WTC11 (cell line): ENCODE measurements around the gene DNPH1.

Experiments
- AFF4 ChIP-seq: sonication (generic); formaldehyde crosslinking; IDR thresholded peaks from 2 replicates; pipeline ENCODE4 v1.8.1; 2023; ENCODE audit warnings: mild to moderate bottlenecking, missing genetic modification reagents, borderline replicate concordance
- CBFB ChIP-seq: sonication (generic); formaldehyde crosslinking; IDR thresholded peaks from 2 replicates; pipeline ENCODE4 v1.8.1; 2022; ENCODE audit warnings: mild to moderate bottlenecking, low read depth, missing genetic modification reagents
- CREB1 ChIP-seq: sonication (generic); formaldehyde crosslinking; IDR thresholded peaks from 2 replicates; pipeline ENCODE4 v1.8.0; 2023; ENCODE audit warnings: mild to moderate bottlenecking, missing genetic modification reagents
- CTCF ChIP-seq: fragments of 200-600 bp; IDR thresholded peaks from 2 replicates; pipeline ENCODE4 v1.8.0; 2022; ENCODE audit warnings: antibody characterized with exemption
- IRF2 ChIP-seq: sonication (generic); formaldehyde crosslinking; IDR thresholded peaks from 2 replicates; pipeline ENCODE4 v1.8.0; 2022; ENCODE audit warnings: low read depth, missing genetic modification reagents, borderline replicate concordance
- SMAD3 ChIP-seq: sonication (generic); formaldehyde crosslinking; IDR thresholded peaks from 2 replicates; pipeline ENCODE4 v1.8.0; 2022; ENCODE audit warnings: missing genetic modification reagents, mild to moderate bottlenecking, borderline replicate concordance
- TEAD1 ChIP-seq: sonication (generic); formaldehyde crosslinking; IDR thresholded peaks from 2 replicates; pipeline ENCODE4 v1.8.0; 2022; ENCODE audit warnings: mild to moderate bottlenecking, missing genetic modification reagents
- USF1 ChIP-seq: sonication (generic); formaldehyde crosslinking; IDR thresholded peaks from 2 replicates; pipeline ENCODE4 v1.8.0; 2022; ENCODE audit warnings: mild to moderate bottlenecking, missing genetic modification reagents
- ZNF263 ChIP-seq: sonication (generic); formaldehyde crosslinking; IDR thresholded peaks from 2 replicates; pipeline ENCODE4 v1.8.1; 2022; ENCODE audit warnings: low read depth, mild to moderate bottlenecking, moderate library complexity, missing genetic modification reagents
- TF ChIP-seq, protein P1 (sequence below): fragments of 250-450 bp; sonication (Bioruptor Pico); IDR thresholded peaks from 2 replicates; pipeline ENCODE4 v1.9.0; 2021; ENCODE audit warnings: mild to moderate bottlenecking
- TF ChIP-seq, protein P2 (sequence below): sonication (generic); formaldehyde crosslinking; IDR thresholded peaks from 2 replicates; pipeline ENCODE4 v1.8.1; 2022; ENCODE audit warnings: mild to moderate bottlenecking, moderate library complexity, missing genetic modification reagents

DNA sequence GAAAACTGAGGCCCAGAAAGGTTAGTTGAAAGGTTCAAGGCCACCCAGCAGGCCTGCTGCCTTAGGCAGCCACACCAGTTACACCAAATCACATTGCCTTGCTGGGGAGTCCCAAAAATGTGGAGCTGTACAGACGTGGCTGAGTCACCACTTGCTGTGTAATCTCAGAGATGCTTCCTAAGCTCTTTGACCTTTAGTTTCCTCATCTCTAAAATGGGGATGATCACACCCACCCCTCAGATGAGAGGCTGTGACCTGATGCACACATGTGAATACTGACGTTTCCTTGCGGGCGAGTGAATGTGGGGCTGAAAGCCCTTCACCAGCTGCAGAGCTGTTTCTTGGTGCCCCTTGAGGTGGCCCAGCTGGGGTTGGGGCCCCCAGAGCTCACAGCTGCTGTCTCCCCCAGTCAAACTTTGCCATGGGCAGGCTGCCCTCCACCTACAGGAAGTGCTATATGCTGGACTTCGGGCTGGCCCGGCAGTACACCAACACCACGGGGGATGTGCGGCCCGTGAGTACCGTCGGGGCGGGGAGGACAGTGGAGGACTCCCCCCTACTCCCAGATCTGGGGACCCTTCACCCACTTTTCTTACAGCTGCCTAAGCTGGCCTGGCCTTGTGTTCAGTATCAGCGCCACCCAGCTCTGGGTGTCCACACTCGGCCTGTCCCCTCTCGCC is 25.0 kb upstream of the DNPH1 start:
- TF ChIP-seq CTCF (no peak), AFF4 (no peak), ZNF263 (CRISPR knock-in tag) (no peak), CREB1 (CRISPR knock-in tag) (no peak), IRF2 (CRISPR knock-in tag) (no peak), CBFB (CRISPR knock-in tag) (no peak), USF1 (no peak), TEAD1 (CRISPR knock-in tag) (no peak), SMAD3 (CRISPR knock-in tag) (no peak)
- TF ChIP-seq, protein P1, sequence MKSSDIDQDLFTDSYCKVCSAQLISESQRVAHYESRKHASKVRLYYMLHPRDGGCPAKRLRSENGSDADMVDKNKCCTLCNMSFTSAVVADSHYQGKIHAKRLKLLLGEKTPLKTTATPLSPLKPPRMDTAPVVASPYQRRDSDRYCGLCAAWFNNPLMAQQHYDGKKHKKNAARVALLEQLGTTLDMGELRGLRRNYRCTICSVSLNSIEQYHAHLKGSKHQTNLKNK (CRISPR knock-in tag): no peak
- TF ChIP-seq, protein P2, sequence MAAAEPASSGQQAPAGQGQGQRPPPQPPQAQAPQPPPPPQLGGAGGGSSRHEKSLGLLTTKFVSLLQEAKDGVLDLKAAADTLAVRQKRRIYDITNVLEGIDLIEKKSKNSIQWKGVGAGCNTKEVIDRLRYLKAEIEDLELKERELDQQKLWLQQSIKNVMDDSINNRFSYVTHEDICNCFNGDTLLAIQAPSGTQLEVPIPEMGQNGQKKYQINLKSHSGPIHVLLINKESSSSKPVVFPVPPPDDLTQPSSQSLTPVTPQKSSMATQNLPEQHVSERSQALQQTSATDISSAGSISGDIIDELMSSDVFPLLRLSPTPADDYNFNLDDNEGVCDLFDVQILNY (CRISPR knock-in tag): no peak
